HG03442 (cell line): Measurements from ENCODE around the gene GLP2R.

Experiments used
- ATAC-seq: cut with Tn5 transposase; IDR thresholded peaks from one replicate; pipeline ENCODE4 v1.9.1; 2021; ENCODE audit warnings: mild to moderate bottlenecking, moderate library complexity; ENCODE audit not compliant: unreplicated experiment

GLP2R gene

GRCh38 chr17:9895923-9896322 lies 70.2 kb downstream of the GLP2R start:
- ATAC-seq = no peak

DNA sequence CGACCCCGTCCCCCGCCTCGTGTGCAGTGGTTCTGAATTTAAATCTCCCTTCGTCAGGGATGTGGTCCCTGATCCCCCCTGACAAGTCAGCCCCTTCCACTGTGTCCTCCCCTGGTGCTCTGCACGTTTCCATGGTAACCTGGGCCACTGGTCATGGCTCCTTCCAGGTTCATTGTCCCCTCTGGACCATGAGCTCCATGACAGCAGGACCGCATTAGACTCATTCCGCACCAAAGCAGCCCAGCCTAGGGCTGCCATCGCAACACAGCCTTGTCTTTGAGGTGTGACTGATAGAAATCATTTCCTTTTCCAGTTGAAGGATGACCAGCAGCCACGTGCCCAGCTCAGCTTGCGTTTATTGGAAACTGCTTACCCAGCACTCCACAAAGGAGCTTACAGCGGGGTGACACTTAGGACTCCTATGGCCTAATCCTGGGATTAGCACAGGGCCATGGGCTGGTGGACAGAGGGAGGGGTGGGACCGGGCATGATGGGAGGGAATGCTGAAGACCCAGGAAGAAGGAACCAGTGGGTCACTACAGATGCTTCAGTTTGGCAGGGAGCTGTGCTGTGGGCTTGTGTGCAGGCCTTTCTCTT lies 71.7 kb downstream of the GLP2R start:
- no peak for ATAC-seq

- no peak for ATAC-seq
Measured at GRCh38 chr17:9898812-9899211, 73.1 kb downstream of the GLP2R start.

GRCh38 chr17:9899280-9900043 lies 73.7 kb downstream of the GLP2R start:
- ATAC-seq = no peak

DNA sequence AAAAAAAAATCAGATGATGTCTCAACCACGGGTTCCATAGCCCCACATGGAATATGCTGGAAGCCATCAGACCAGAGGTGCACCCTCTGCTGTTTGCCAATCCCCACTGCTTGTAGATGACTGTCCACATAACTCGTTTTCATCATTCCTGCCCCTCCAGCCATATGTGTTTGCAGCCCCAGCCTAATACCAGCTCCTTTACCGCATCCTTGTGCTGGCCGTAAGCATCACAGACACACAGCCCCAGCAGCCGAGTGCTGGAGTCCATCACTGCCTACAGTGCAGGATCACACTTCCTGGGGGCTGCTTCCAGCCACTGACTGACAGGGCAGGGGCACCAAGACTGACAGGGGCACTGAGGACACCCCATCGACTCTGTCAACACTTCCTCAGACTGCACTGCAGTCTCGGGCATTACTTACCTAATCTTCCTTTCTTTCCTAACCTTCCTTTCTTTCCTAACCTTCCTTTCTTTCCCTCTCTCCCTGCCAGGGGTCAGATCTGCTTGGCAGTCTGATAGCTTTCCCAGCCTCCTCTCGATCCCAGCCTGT lies 74.4 kb downstream of the GLP2R start:
- no peak for ATAC-seq

GRCh38 chr17:9900784-9901183 lies 75.1 kb downstream of the GLP2R start:
- no peak for ATAC-seq

- ATAC-seq = no peak
Measured at GRCh38 chr17:9902120-9902519, 76.4 kb downstream of the GLP2R start.

DNA sequence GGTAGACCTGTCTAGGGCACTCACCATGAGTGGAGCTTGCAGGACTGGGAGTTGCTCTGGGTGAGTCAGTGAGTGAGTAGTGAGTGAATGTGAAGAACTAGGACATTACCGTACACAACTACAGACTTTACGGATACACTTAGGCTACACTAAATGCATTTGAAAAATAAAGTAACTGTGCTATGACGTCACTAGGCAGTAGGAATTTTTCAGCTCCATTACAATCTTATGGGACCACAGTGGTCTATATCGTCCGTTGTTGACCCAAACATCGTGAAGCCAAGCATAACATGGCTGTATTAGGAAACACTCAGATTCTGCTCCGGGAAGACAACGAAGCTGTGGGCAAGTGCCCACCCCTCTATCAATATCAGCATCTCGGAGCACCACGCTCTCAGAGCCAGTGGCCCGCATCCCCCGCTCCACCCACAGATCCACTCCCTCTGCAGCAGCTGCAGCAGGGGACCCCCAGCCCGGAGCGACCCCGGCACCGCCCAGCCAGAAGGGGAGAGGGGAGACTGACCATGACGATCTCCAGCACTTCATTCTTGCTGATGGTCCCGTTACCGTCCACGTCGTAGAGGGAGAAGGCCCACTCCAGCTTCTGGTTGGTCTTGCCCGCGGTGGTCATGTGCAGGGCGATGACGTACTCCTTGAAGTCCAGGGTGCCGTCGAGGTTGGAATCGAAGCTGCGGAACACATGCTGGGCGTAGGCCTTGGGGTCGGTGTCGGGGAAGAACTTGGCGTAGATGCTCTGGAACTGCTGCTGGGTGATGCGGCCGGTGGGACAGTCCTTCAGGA lies 78.8 kb downstream of the GLP2R start:
- ATAC-seq = no peak

DNA sequence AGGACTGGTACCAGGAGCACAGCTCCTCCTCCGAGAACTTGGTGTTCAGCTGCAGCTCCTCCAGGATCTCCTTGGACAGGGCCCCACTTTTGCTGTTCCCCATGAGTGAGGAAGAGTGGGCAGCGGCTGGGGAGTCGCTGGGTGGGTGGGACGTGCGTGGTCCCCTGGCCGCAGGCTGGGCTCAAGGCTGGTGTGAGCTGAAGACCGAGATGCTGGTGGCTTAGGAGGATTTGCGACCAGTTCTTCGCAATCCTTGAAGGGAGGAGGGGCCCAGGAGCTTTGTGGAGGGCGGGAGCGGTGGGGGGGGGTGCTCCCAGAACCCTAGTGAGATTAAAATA lies 79.3 kb downstream of the GLP2R start, which contains the start of gene RCVRN:
Gene RCVRN, minus strand, starts transcription at position 194 of the 338 bp plus-strand sequence. Its CDS starts 91 bp downstream, at position 103.
- ATAC-seq = no peak

- peak; percentile 42 for ATAC-seq
Measured at GRCh38 chr17:9905902-9906301, 80.2 kb downstream of the GLP2R start.

DNA sequence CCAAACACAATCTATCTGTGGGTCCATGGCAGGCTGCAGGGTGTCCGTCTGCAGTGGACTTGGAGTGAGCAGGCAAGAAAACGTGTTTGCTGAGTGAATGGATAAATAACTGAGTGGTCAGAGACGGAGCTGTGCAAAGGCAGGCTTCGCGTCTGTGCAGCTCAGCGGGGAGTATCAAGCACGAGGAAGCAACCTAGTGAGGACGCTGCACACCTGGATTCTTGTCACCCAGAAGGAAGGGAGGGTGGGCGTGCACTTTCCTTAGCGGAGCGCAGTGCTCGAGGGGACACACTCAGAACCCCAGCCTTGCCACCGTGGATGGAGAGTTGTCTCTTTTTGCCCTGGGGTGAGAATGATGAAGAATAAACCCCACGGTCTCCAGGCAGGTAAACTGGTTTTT lies 80.9 kb downstream of the GLP2R start:
- no peak for ATAC-seq

- ATAC-seq = no peak
Measured at GRCh38 chr17:9907131-9907530, 81.4 kb downstream of the GLP2R start.

GRCh38 chr17:9907883-9908648 lies 82.3 kb downstream of the GLP2R start:
- no peak for ATAC-seq

DNA sequence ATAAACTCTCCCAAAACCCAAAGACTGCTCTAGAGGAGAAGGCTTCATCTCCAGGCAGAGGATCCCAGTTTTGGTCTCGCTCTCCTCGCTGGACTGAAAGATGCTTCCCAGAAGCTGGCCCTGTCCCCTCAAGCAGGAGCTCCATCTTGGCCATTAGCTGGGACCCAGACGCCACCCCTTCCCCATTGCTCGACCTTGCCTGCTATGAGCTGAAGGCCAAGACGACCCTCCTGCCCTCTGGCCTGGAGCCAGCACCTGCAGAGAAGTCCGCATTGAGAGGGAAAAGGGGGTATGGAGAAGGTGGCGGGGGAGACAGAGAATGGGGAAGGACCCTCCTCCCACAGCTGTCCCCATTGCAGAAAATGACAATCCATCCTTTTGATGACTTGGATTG lies 82.9 kb downstream of the GLP2R start:
- no peak for ATAC-seq

GRCh38 chr17:9911089-9911488 lies 85.4 kb downstream of the GLP2R start:
- ATAC-seq = no peak

DNA sequence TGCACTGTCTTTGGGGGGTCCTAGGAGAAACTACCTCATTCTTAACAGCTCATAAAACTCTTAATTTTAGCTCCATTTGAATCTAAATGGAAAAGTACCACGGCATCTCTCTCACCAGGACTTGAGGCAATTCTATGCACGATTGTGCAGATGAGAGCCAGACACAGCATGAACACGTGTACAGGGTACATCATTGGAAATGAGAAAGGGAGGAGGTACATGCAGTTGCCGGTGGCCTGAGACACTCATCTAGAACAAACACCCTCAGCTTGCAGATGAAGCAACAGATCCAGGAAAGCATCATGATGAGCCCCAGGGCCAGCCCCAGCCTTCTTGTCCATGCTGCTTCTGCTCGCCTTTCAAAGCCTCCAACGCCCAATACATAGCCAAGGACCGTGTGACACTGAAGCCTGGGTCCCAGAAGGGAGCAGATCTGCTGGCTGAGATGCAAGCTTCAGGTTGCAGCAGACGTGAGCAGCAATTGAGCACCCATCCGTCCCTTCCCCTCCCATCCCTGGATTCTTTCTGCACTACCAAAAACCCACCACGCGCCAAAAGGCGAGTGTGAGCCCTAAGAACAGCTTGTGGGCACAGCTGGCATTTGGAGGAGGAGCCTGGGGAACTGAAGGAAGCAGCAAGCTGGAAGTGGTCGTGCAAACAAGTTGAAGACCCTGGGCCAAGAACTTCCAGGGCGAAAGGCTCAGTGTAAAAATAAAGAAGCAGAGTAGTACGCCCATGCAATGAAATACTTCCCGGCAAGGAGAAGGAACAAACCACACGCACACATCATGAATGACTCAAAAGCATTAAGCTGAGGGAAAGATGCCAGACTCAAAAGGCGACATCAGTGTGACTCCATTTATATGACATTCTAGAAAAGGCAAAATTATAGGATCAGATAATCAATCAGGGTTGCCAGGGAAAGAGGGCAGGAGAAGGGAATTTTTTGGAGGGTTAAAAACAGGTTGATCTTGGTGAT lies 86.7 kb downstream of the GLP2R start:
- no peak for ATAC-seq

GRCh38 chr17:9913476-9913875 lies 87.8 kb downstream of the GLP2R start:
- ATAC-seq = no peak

GRCh38 chr17:9916108-9916507 lies 90.4 kb downstream of the GLP2R start:
- no peak for ATAC-seq

GRCh38 chr17:9917131-9917530 lies 91.4 kb downstream of the GLP2R start:
- no peak for ATAC-seq

DNA sequence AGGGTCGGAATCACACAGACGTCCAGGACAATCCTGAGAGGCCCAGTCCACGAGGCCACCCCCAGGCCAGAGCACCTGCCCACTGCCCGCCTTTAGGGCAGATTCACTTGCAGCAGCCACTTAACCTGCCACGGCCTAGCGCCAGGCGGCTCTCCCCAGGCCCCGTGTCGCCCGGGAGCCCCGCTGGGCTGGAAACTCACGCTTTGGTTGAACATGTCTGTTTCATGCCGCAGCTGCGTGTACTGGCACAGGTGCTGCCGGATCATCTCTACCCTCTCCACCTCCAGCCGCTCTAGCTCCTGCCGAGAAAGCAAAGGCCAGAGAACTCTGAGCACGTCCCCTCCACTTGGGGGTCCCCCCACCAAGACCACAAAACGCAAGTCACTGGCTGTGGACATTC lies 92.1 kb downstream of the GLP2R start:
- no peak for ATAC-seq
